Heart left ventricle (tissue), 16 donors: ENCODE measurements around the gene SNRPA1. TPM values are rescaled to one million over a fixed set of nuclear protein-coding genes. Genes with fewer than 3 reads are reported as not detected.

Experiments
- ATAC-seq, 4 donors: fragments of 200-7000 bp; cut with Tn5 transposase; one replicate each; pipeline ENCODE4 v1.9.1; 2020 to 2022; ENCODE audit warnings: moderate library complexity in 4 of 4, mild to moderate bottlenecking in 3 of 4, moderate number of reproducible peaks in 1 of 4
- DNase-seq, 5 donors: peaks; one replicate each; pipeline ENCODE4 v3.0.0-alpha.2; 2020
- H3K27ac ChIP-seq, 12 donors: fragments of 200-600 bp; sonication (generic) in 4 of 12; one replicate each; pipeline versions ENCODE4 v1.5.0 to v1.8.0; 2016 to 2022; ENCODE audit warnings: mild to moderate bottlenecking in 2 of 12
- H3K27me3 ChIP-seq, 9 donors: fragments of 200-600 bp; sonication (generic) in 2 of 9; one replicate each; pipeline versions ENCODE4 v1.5.1 to v1.8.0; 2016 to 2022; ENCODE audit warnings: mild to moderate bottlenecking in 3 of 9
- H3K36me3 ChIP-seq, 9 donors: fragments of 200-600 bp; sonication (generic) in 2 of 9; one replicate each; pipeline versions ENCODE4 v1.5.0 to v1.8.0; 2018 to 2022; ENCODE audit warnings: mild to moderate bottlenecking in 2 of 9
- H3K4me1 ChIP-seq, 12 donors: fragments of 200-600 bp; sonication (generic) in 4 of 12; one replicate each; pipeline versions ENCODE4 v1.5.0 to v1.8.0; 2016 to 2022; ENCODE audit warnings: mild to moderate bottlenecking in 3 of 12
- H3K4me3 ChIP-seq, 12 donors: fragments of 200-600 bp; sonication (generic) in 4 of 12; one replicate each; pipeline versions ENCODE4 v1.5.0 to v1.8.0; 2017 to 2022; ENCODE audit warnings: mild to moderate bottlenecking in 9 of 12, moderate library complexity in 4 of 12
- H3K9me3 ChIP-seq, 12 donors: fragments of 200-600 bp; sonication (generic) in 4 of 12; one replicate each; pipeline versions ENCODE4 v1.5.0 to v1.8.0; 2016 to 2022; ENCODE audit warnings: mild to moderate bottlenecking in 1 of 12
- CTCF ChIP-seq, 12 donors: fragments of 200-600 bp; sonication (generic) in 4 of 12; IDR thresholded peaks; one replicate each; pipeline versions ENCODE4 v1.5.0 to v1.8.0; 2018 to 2022; ENCODE audit warnings: antibody characterized with exemption in 12 of 12, mild to moderate bottlenecking in 5 of 12
- POLR2A ChIP-seq, 2 donors: fragments of 450-650 bp; IDR thresholded peaks; one replicate each; pipeline ENCODE4 v1.6.1; 2017; ENCODE audit warnings: antibody characterized with exemption in 2 of 2, mild to moderate bottlenecking in 2 of 2, moderate library complexity in 2 of 2
- WGBS, 4 donors: extraction: QIAGEN DNeasy Blood & Tissue Kit in 2 of 4; methylation state at CpG; one replicate each; pipeline versions ENCODE4 v1.1.5 to v1.1.7; 2013 to 2018; 5-methylcytosine and 5-hydroxymethylcytosine counted together
- intact Hi-C, 10 donors: fragments of 100-400 bp; cut with DNase I; formaldehyde crosslinking; loops; one replicate each; pipeline versions ENCODE4 v1.11.1 to v1.14.2; 2022
- long read RNA-seq, 3 donors: library from polyadenylated mRNA; unstranded; transcript quantifications; one replicate each; pipeline ENCODE4 v2.0.0, GENCODE V29; 2020 to 2021
- polyA plus RNA-seq, 2 donors: library from polyadenylated mRNA; stranded (reverse); fragments of 200-250 nt; gene quantifications; one replicate each; pipeline ENCODE4 v1.2.3, GENCODE V29; 2013
- total RNA-seq, 9 donors: library from RNA; depleted of rRNA in 2 of 9; stranded (reverse); fragments of >200 nt in 2 of 9; fragmentation: NEBNext Ultra II Directional in 3 of 9; extraction: Animal tissue kit (Norgen Biotek cat#: 25700) in 3 of 9; gene quantifications; one replicate each; pipeline versions ENCODE4 v1.1.0 to v1.2.4, GENCODE V29; 2016 to 2023
- donor health status: ischemic (EF 13 %, LVEDD 7.1; RV severe dilation, severe dysfunction).
- donor health status: healthy with polysubstance abuse.
- donor health status: DM: no; HTN: yes; CAD: no.
- donor health status: DM: no; HTN: no; CAD: no.
- donor health status: ischemic (EF 25% LVEDD 6.9; RV normal size, moderate dysfunction).
- donor health status: ischemic (EF 25% LVEDD 5.7; RV mildly dilated, moderate dysfunction).
- donor health status: healthy.
- donor health status: DM: yes; HTN: yes; CAD: no.
- donor health status: ischemic (EF 35%, LVEDD 5.7; RV mildly dilated, moderate dysfunction).
- donor health status: nonischemic (EF 11% LVEDD 7.7; RV severe dilation, severe dysfunction).
- donor health status: DM: yes; HTN: yes; CAD: no.
- donor health status: PGD.
- donor health status: ischemic (EF 29% LVEDD 5.4; RV normal size, mild dysfunction).
- donor health status: nonischemic (EF 23%, LVEDD 6.1; RV moderate dilation, normal function).

SNRPA1 gene
- 10 to 100 TPM; 17.6 to 44.3 (median 28.6) TPM for total RNA-seq
- 10 to 100 TPM; 30.2 to 57.8 TPM for polyA plus RNA-seq
- long read RNA-seq, donor 1, transcript SNRPA1-201 (9 exons, 1,055 nt): major isoform, 17 of 44 reads
- long read RNA-seq, donor 1, partial matches to known transcripts: 20 of 44 reads
- long read RNA-seq, donor 1, other reads (novel, unspliced or antisense): 2 of 44 reads
- long read RNA-seq, donor 2, transcript SNRPA1-201 (9 exons, 1,055 nt): major isoform, 28 of 61 reads
- long read RNA-seq, donor 2, transcript SNRPA1-207 (8 exons, 924 nt): minor isoform, 6 of 61 reads
- long read RNA-seq, donor 2, partial matches to known transcripts: 16 of 61 reads
- long read RNA-seq, donor 2, other reads (novel, unspliced or antisense): 5 of 61 reads
- long read RNA-seq, donor 3, transcript SNRPA1-201 (9 exons, 1,055 nt): major isoform, 14 of 41 reads
- long read RNA-seq, donor 3, partial matches to known transcripts: 21 of 41 reads
- long read RNA-seq, donor 3, other reads (novel, unspliced or antisense): 3 of 41 reads

GRCh38 chr15:101294731-101295606 is at the start of gene SNRPA1:
Gene SNRPA1, minus strand, starts transcription at chr15:101295248. Its CDS starts 70 bp downstream, at chr15:101295178.
- intact Hi-C loops: loop anchor here in 6 of 10 donors (5.0 to 10.0 kb wide), 4 partner anchors 202 to 430 kb away; partner anchors contain the start of gene TARS3 (in 1 of the 6)
- DNase-seq (peak; percentile 98 to 100 (median 99)), ATAC-seq (peak; percentile 76 to 96 (median 92))
- Histone ChIP-seq H3K27ac (peak within 1 kb of the TSS; percentile 85 to 98 (median 96)), H3K4me3 (peak within 1 kb of the TSS; percentile 73 to 99 (median 93)), H3K9me3 (no peaks in the 10 kb centered on the region), H3K4me1 (peaks cover 4 to 36% (median 27%) of the 10 kb centered on the region in 12 donors), H3K27me3 (no peaks in the 10 kb centered on the region), H3K36me3 (peaks cover 0 to 28% (median 24%) of the 10 kb centered on the region in 9 donors)
- 0% methylated on average over 16 to 87 of the region's 87 CpGs for WGBS, 4 donors
- TF ChIP-seq POLR2A (IDR thresholded peaks at IDR 0.05) (peak; percentile 29 to 76), CTCF (IDR thresholded peaks at IDR 0.05) (no peak)

GRCh38 chr15:101342056-101342455 is 47.0 kb upstream of the SNRPA1 start:
- H3K4me3 ChIP-seq: no peak overlapping the region
- H3K36me3 ChIP-seq: peaks cover 0 to 5% (median 0%) of the 10 kb centered on the region in 9 donors
- intact Hi-C loops: no loop called here
- H3K27me3 ChIP-seq: peaks cover 0 to 8% (median 0%) of the 10 kb centered on the region in 9 donors
- no peak for ATAC-seq
- H3K9me3 ChIP-seq: peaks cover 0 to 5% (median 0%) of the 10 kb centered on the region in 12 donors
- TF ChIP-seq CTCF (IDR thresholded peaks at IDR 0.05) (no peak), POLR2A (IDR thresholded peaks at IDR 0.05) (no peak)
- no peak for DNase-seq
- peaks cover 0 to 3% (median 0%) of the 10 kb centered on the region in 12 donors for H3K4me1 ChIP-seq
- H3K27ac ChIP-seq: no peak overlapping the region

DNA sequence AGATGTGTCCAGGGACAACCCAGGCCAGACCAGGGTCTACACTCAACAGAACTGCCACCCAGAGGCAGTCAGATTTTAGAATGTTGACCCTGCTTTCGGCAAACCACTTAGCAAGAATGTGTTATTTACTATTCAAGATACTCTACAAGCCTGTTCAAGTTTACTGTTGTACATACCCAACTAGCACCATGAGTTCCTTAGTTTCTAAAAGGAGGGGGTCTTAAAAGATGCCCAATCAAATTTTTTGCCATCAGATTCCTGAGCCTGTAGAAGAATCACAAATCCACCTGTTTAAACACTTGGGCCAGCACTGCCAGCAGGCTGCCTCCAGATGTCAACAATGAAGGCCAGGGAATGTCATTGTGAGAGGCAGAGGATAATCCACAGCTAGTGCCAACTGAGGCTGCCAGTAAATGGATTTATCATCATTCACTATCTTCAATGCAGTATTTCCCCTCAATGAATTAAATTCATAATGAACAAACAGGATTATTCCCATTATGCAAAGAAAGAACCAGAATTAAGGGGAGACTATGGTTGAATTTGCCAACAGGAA is 43.5 kb upstream of the SNRPA1 start:
- H3K9me3 ChIP-seq: peaks cover 0 to 10% (median 0%) of the 10 kb centered on the region in 12 donors
- no peak for ATAC-seq
- H3K27me3 ChIP-seq: peaks cover 0 to 8% (median 0%) of the 10 kb centered on the region in 9 donors
- 90 to 100% (median 92%) methylated on average over 1 of the region's 1 CpG for WGBS, 4 donors
- H3K4me3 ChIP-seq: no peak overlapping the region
- H3K4me1 ChIP-seq: no peaks in the 10 kb centered on the region
- no peak for DNase-seq
- H3K27ac ChIP-seq: no peak overlapping the region
- TF ChIP-seq CTCF (IDR thresholded peaks at IDR 0.05) (no peak), POLR2A (IDR thresholded peaks at IDR 0.05) (no peak)
- H3K36me3 ChIP-seq: peaks cover 0 to 5% (median 0%) of the 10 kb centered on the region in 9 donors
- intact Hi-C loops: no loop called here
